Measurements from ENCODE around the gene MTERF1. TPM values are rescaled to one million over a fixed set of nuclear protein-coding genes. Genes with fewer than 3 reads are reported as not detected.

MTERF1 gene
- total RNA-seq, 2 experiments from 2014 or later, result 14.1 to 14.2 TPM

- POLR2A ChIA-PET, result no interaction called here
- no peak for DNase-seq
- Mint-ChIP-seq H3K9me3 (peaks cover 8% of the 10 kb centered on the region), H3K4me1 (ENCODE audit: low read depth) (no peaks in the 10 kb centered on the region), H3K27ac (no peak overlapping the region), H3K36me3 (peaks cover 4% of the 10 kb centered on the region), H3K4me3 (no peak overlapping the region), H3K27me3 (no peaks in the 10 kb centered on the region)
- CTCF ChIA-PET, result interaction anchor here (2.1 kb wide), 1 partner anchor 14 kb away, joined by 12 read pairs; no protein-coding TSS in a partner anchor
- intact Hi-C loops (cut with micrococcal nuclease), result no loop called here
These were observed 36.7 kb downstream of the MTERF1 start for GRCh38 chr7:91843831-91844230.

GRCh38 chr7:91838439-91838838, 42.1 kb downstream of the MTERF1 start:
- H3K4me3 Mint-ChIP-seq, result no peak overlapping the region
- DNase-seq, result no peak
- peaks cover 5% of the 10 kb centered on the region for H3K9me3 Mint-ChIP-seq
- H3K27me3 Mint-ChIP-seq, result no peaks in the 10 kb centered on the region
- no peaks in the 10 kb centered on the region for H3K36me3 Mint-ChIP-seq
- ChIA-PET POLR2A (no interaction called here), CTCF (no interaction called here)
- no peaks in the 10 kb centered on the region for H3K4me1 Mint-ChIP-seq (ENCODE audit: low read depth)
- no peak overlapping the region for H3K27ac Mint-ChIP-seq
- intact Hi-C loops (cut with micrococcal nuclease), result no loop called here

GRCh38 chr7:91837397-91838070, 43.0 kb downstream of the MTERF1 start:
- CTCF ChIA-PET, result no interaction called here
- Mint-ChIP-seq H3K4me1 (ENCODE audit: low read depth) (no peaks in the 10 kb centered on the region), H3K9me3 (peaks cover 5% of the 10 kb centered on the region), H3K27ac (no peak overlapping the region), H3K4me3 (no peak overlapping the region), H3K36me3 (peaks cover 2% of the 10 kb centered on the region), H3K27me3 (no peaks in the 10 kb centered on the region)
- POLR2A ChIA-PET, result no interaction called here
- DNase-seq, result no peak
- intact Hi-C loops (cut with micrococcal nuclease), result no loop called here

- no peak overlapping the region for H3K4me3 Mint-ChIP-seq
- no peaks in the 10 kb centered on the region for H3K9me3 Mint-ChIP-seq
- DNase-seq, result no peak
- ChIA-PET POLR2A (no interaction called here), CTCF (no interaction called here)
- no peak overlapping the region for H3K27ac Mint-ChIP-seq
- intact Hi-C loops (cut with micrococcal nuclease), result no loop called here
- no peaks in the 10 kb centered on the region for H3K27me3 Mint-ChIP-seq
- no peaks in the 10 kb centered on the region for H3K4me1 Mint-ChIP-seq (ENCODE audit: low read depth)
- peaks cover 2% of the 10 kb centered on the region for H3K36me3 Mint-ChIP-seq
These were observed 44.6 kb downstream of the MTERF1 start for GRCh38 chr7:91835826-91836368.

- H3K4me1 Mint-ChIP-seq (ENCODE audit: low read depth), result no peaks in the 10 kb centered on the region
- no peaks in the 10 kb centered on the region for H3K9me3 Mint-ChIP-seq
- no peak for DNase-seq
- no peaks in the 10 kb centered on the region for H3K27me3 Mint-ChIP-seq
- intact Hi-C loops (cut with micrococcal nuclease), result no loop called here
- POLR2A ChIA-PET, result no interaction called here
- no peak overlapping the region for H3K27ac Mint-ChIP-seq
- H3K36me3 Mint-ChIP-seq, result peaks cover 2% of the 10 kb centered on the region
- H3K4me3 Mint-ChIP-seq, result no peak overlapping the region
- CTCF ChIA-PET, result no interaction called here
These were observed 45.2 kb downstream of the MTERF1 start for GRCh38 chr7:91835091-91835825.

GRCh38 chr7:91832493-91833045, 47.9 kb downstream of the MTERF1 start:
- H3K36me3 Mint-ChIP-seq, result peaks cover 2% of the 10 kb centered on the region
- no peaks in the 10 kb centered on the region for H3K9me3 Mint-ChIP-seq
- H3K27ac Mint-ChIP-seq, result no peak overlapping the region
- DNase-seq, result no peak
- H3K27me3 Mint-ChIP-seq, result no peaks in the 10 kb centered on the region
- H3K4me1 Mint-ChIP-seq (ENCODE audit: low read depth), result no peaks in the 10 kb centered on the region
- intact Hi-C loops (cut with micrococcal nuclease), result no loop called here
- CTCF ChIA-PET, result no interaction called here
- H3K4me3 Mint-ChIP-seq, result no peak overlapping the region
- POLR2A ChIA-PET, result no interaction called here

GRCh38 chr7:91827169-91827568, 53.3 kb downstream of the MTERF1 start:
- ChIA-PET POLR2A (no interaction called here), CTCF (interaction anchor here (0.9 kb wide), 1 partner anchor 54 kb away, joined by 3 read pairs; no protein-coding TSS in a partner anchor)
- DNase-seq, result no peak
- Mint-ChIP-seq H3K36me3 (peaks cover 4% of the 10 kb centered on the region), H3K27ac (no peak overlapping the region), H3K4me1 (ENCODE audit: low read depth) (no peaks in the 10 kb centered on the region), H3K27me3 (no peaks in the 10 kb centered on the region), H3K4me3 (no peak overlapping the region), H3K9me3 (peaks cover 14% of the 10 kb centered on the region)
- intact Hi-C loops (cut with micrococcal nuclease), result no loop called here

GRCh38 chr7:91826377-91826776, 54.1 kb downstream of the MTERF1 start:
- H3K4me1 Mint-ChIP-seq (ENCODE audit: low read depth), result no peaks in the 10 kb centered on the region
- no peak for DNase-seq

GRCh38 chr7:91824201-91824600, 56.3 kb downstream of the MTERF1 start:
- intact Hi-C loops (cut with micrococcal nuclease), result no loop called here
- H3K4me1 Mint-ChIP-seq (ENCODE audit: low read depth), result no peaks in the 10 kb centered on the region
- peaks cover 7% of the 10 kb centered on the region for H3K36me3 Mint-ChIP-seq
- peaks cover 44% of the 10 kb centered on the region for H3K9me3 Mint-ChIP-seq
- no peaks in the 10 kb centered on the region for H3K27me3 Mint-ChIP-seq
- no peak overlapping the region for H3K27ac Mint-ChIP-seq
- CTCF ChIA-PET, result no interaction called here
- no peak overlapping the region for H3K4me3 Mint-ChIP-seq
- POLR2A ChIA-PET, result no interaction called here
- DNase-seq, result no peak

More at GRCh38 chr7:91826377-91826776, 54.1 kb downstream of the MTERF1 start:
- Mint-ChIP-seq H3K27me3 (no peaks in the 10 kb centered on the region), H3K4me3 (no peak overlapping the region), H3K36me3 (peaks cover 4% of the 10 kb centered on the region), H3K27ac (no peak overlapping the region), H3K9me3 (peaks cover 22% of the 10 kb centered on the region)
- intact Hi-C loops (cut with micrococcal nuclease), result no loop called here
- ChIA-PET POLR2A (no interaction called here), CTCF (no interaction called here)

Other genes with a start within 250 kb of the MTERF1 start
- gene AKAP9, start 60.2 kb upstream of the MTERF1 start, total RNA-seq, result 10 to 100 TPM; 23.5 to 25.3 TPM

Measured in activated CD4-positive, alpha-beta memory T cell treated with anti-CD3 and anti-CD28 coated beads for 36 hours (primary cell).